Lower leg skin (tissue), 3 donors: ENCODE measurements around the gene PXK.

ENCODE experiments used
- CTCF ChIP-seq, 3 donors: fragments of 450-650 bp; IDR thresholded peaks; one replicate each; pipeline ENCODE4 v1.5.1; 2016; ENCODE audit warnings: antibody characterized with exemption in 3 of 3, mild to moderate bottlenecking in 3 of 3, moderate library complexity in 2 of 3
- POLR2A ChIP-seq, 2 donors: fragments of 450-650 bp; IDR thresholded peaks; one replicate each; pipeline ENCODE4 v1.6.1; 2016 to 2017; ENCODE audit warnings: antibody characterized with exemption in 2 of 2, mild to moderate bottlenecking in 1 of 2, moderate library complexity in 1 of 2

DNA sequence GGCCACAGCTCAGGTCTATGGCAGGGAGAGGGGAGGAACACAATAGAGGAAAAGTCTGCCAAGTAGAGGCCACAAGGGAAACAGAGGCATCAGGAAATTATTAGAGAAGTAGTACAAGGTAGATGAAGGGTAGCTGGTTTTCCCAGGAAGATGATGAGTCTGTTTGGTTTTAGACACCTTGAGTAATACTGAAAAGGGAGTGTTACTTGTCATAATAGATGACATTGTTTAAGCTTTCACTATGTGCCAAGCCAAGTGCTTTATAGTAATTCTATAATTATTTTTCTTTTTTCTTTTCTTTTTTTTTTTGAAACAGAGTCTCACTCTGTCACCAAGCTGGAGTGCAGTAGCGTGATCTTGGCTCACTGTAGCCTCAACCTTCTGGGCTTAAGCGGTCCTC, 13.7 kb downstream of the PXK start:
- TF ChIP-seq POLR2A (IDR thresholded peaks at IDR 0.05) (no peak), CTCF (IDR thresholded peaks at IDR 0.05) (no peak)
